NCI-H1417 treated with DMSO at 0.1 percent for 48 hours (cell line): Measurements from ENCODE around the gene DNAH1.

Source experiments
- DNase-seq: peaks from one replicate; lab custom pipeline; 2025; lab: John Stamatoyannopoulos, UW

The DNAH1 gene

GRCh38 chr3:52434491-52435115 lies 118.5 kb downstream of the DNAH1 start:
- no peak for DNase-seq

- no peak for DNase-seq
These were observed 119.4 kb downstream of the DNAH1 start for GRCh38 chr3:52435246-52436101.

- no peak for DNase-seq
These were observed 120.5 kb downstream of the DNAH1 start for GRCh38 chr3:52436500-52437149.

GRCh38 chr3:52437326-52438103 lies 121.4 kb downstream of the DNAH1 start:
- no peak for DNase-seq

- no peak for DNase-seq
These were observed 121.9 kb downstream of the DNAH1 start for GRCh38 chr3:52438104-52438376.

GRCh38 chr3:52438579-52439425 lies 122.7 kb downstream of the DNAH1 start:
- no peak for DNase-seq

GRCh38 chr3:52439426-52440248 lies 123.5 kb downstream of the DNAH1 start:
- no peak for DNase-seq

GRCh38 chr3:52440249-52440551 lies 124.1 kb downstream of the DNAH1 start:
- DNase-seq = no peak

GRCh38 chr3:52440671-52441070 lies 124.6 kb downstream of the DNAH1 start:
- DNase-seq = no peak

GRCh38 chr3:52441091-52441771 lies 125.1 kb downstream of the DNAH1 start:
- DNase-seq = no peak

- no peak for DNase-seq
These were observed 125.7 kb downstream of the DNAH1 start for GRCh38 chr3:52441772-52442332.

GRCh38 chr3:52442409-52443267 lies 126.5 kb downstream of the DNAH1 start:
- DNase-seq = no peak

- no peak for DNase-seq
These were observed 127.1 kb downstream of the DNAH1 start for GRCh38 chr3:52443268-52443610.

GRCh38 chr3:52443791-52444687 lies 127.9 kb downstream of the DNAH1 start:
- DNase-seq = no peak

GRCh38 chr3:52444860-52445793 lies 129.0 kb downstream of the DNAH1 start, which contains the start of gene SEMA3G:
SEMA3G (minus strand) TSS chr3:52445103; CDS start chr3:52445027, 76 bp downstream.
- no peak for DNase-seq

GRCh38 chr3:52446042-52446441 lies 129.9 kb downstream of the DNAH1 start:
- no peak for DNase-seq
